GM18505 (cell line): ENCODE data around the gene TGM2.
A peak's percentile ranks its signal among the peaks of the same experiment; 100 is the strongest.
"Not testable (repeated sequence)": the region's sequence is repeated elsewhere in the genome, so short reads cannot be mapped to it uniquely, and the experiment has no call there.

ENCODE experiments used
- ATAC-seq: cut with Tn5 transposase; IDR thresholded peaks from one replicate; pipeline ENCODE4 v1.9.1; 2021; ENCODE audit not compliant: unreplicated experiment
- POLR2A ChIP-seq: IDR thresholded peaks from 4 replicates; pipeline ENCODE4 v1.6.1; 2011; ENCODE audit warnings: borderline replicate concordance; ENCODE audit not compliant: insufficient read depth, insufficient read length; ENCODE audit errors: extremely low read depth

TGM2 gene

GRCh38 chr20:38106461-38106860 lies 58.6 kb downstream of the TGM2 start:
- no peak for ATAC-seq

GRCh38 chr20:38104285-38104684 lies 60.8 kb downstream of the TGM2 start:
- TF ChIP-seq POLR2A, result no peak

More at GRCh38 chr20:38106461-38106860, 58.6 kb downstream of the TGM2 start:
- TF ChIP-seq POLR2A, result no peak

GRCh38 chr20:38102206-38102605 lies 62.9 kb downstream of the TGM2 start:
- ATAC-seq, result not testable (repeated sequence)

More at GRCh38 chr20:38104285-38104684, 60.8 kb downstream of the TGM2 start:
- no peak for ATAC-seq

GRCh38 chr20:38098952-38099351 lies 66.1 kb downstream of the TGM2 start:
- no peak for TF ChIP-seq POLR2A
- no peak for ATAC-seq

- no peak for ATAC-seq
- TF ChIP-seq POLR2A, result no peak
Observed at GRCh38 chr20:38095017-38095686, 69.9 kb downstream of the TGM2 start.

GRCh38 chr20:38094373-38094891 lies 70.6 kb downstream of the TGM2 start:
- TF ChIP-seq POLR2A, result no peak
- ATAC-seq, result no peak

- ATAC-seq, result no peak
- no peak for TF ChIP-seq POLR2A
Observed at GRCh38 chr20:38093641-38094077, 71.4 kb downstream of the TGM2 start.

- ATAC-seq, result no peak
- TF ChIP-seq POLR2A, result no peak
Observed at GRCh38 chr20:38092915-38093314, 72.2 kb downstream of the TGM2 start.

GRCh38 chr20:38092260-38092857 lies 72.7 kb downstream of the TGM2 start:
- TF ChIP-seq POLR2A, result no peak
- ATAC-seq, result no peak

GRCh38 chr20:38091441-38092216 lies 73.4 kb downstream of the TGM2 start:
- no peak for ATAC-seq
- TF ChIP-seq POLR2A, result peak; percentile 27

- no peak for TF ChIP-seq POLR2A
- no peak for ATAC-seq
Observed at GRCh38 chr20:38090061-38090460, 75.0 kb downstream of the TGM2 start.

- no peak for TF ChIP-seq POLR2A
- no peak for ATAC-seq
Observed at GRCh38 chr20:38089500-38089899, 75.6 kb downstream of the TGM2 start.

- no peak for ATAC-seq
- no peak for TF ChIP-seq POLR2A
Observed at GRCh38 chr20:38085026-38085425, 80.0 kb downstream of the TGM2 start.

- no peak for ATAC-seq
- no peak for TF ChIP-seq POLR2A
Observed at GRCh38 chr20:38084425-38084951, 80.6 kb downstream of the TGM2 start.

- ATAC-seq, result no peak
- no peak for TF ChIP-seq POLR2A
Observed at GRCh38 chr20:38083338-38084048, 81.6 kb downstream of the TGM2 start.
